ENCODE results near the gene HOXD3. TPM values are rescaled to one million over a fixed set of nuclear protein-coding genes. Genes with fewer than 3 reads are reported as not detected.

HOXD3 gene
- total and polyA plus RNA-seq, 2 experiments from 2014 or later: 2.3 to 3.2 TPM

DNA sequence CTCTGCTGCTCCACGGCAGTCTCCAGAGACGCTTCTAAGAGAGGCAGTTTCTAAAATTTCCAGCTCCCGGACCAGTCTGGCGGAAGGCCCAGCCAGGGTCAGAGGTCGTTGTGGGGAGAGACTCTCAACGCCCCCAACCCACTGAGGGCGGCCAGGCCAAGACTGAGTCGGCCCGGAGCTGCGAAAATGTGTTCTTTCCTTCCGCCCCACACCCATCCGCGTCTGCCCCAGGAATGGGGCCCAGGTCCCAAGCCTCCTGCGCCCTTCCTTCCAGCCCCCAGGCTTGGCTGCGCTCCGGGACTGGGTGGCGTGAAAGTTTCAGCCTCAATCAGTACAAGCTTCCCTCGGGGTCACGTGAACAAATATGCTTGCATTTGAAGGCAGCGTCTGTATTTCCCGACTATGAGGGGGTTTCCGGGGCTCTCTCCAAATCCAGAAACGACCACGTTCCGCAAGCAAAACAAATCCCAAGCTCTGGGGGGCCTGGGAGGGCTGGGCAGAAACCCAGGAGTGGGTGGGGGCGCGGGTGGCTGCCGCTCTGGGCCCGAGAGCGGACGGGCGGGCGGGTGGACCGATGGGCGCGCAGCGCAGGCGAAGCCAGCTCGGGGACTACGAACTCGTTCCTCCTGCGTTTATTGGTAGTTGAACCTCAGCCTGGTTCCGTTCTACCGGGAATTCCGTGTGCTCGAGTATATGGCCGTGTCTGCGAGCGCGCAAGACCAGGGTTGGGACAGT is 3.3 kb downstream of the HOXD3 start:
- no peaks in the 10 kb centered on the region for H3K27me3 ChIP-seq (replicated peaks; ENCODE audit: insufficient read depth)
- H3K4me3 ChIP-seq: no peak overlapping the region
- WGBS, 2 experiments (ENCODE audit: low coverage in 1 of 2, low lambda C conversion rate in 2 of 2, missing lambda C conversion rate in 2 of 2): 92 to 93% methylated on average over 49 to 50 of the region's 50 CpGs
- no peak for DNase-seq
- no peaks in the 10 kb centered on the region for H3K79me2 ChIP-seq (ENCODE audit: insufficient read depth)
- no peak overlapping the region for H3K4me2 ChIP-seq (ENCODE audit: unreplicated experiment)
- H2AFZ ChIP-seq: no peak overlapping the region
- no peaks in the 10 kb centered on the region for H3K36me3 ChIP-seq (ENCODE audit: low read depth)
- in situ Hi-C loops (cut with MboI): no loop called here
- H3K9ac ChIP-seq: no peak overlapping the region
- H4K20me1 ChIP-seq (ENCODE audit: insufficient read depth): no peaks in the 10 kb centered on the region
- H3K4me1 ChIP-seq (ENCODE audit: insufficient read depth): no peaks in the 10 kb centered on the region; the same call in 1 of the 2 replicates
- TF ChIP-seq EZH2 (IDR thresholded peaks at IDR 0.05; ENCODE audit: insufficient read depth, poor library complexity, severe bottlenecking) (no peak), EZH2phosphoT487 (IDR thresholded peaks at IDR 0.05; ENCODE audit: insufficient read depth, low read depth) (no peak)
- no peaks in the 10 kb centered on the region for H3K9me2 ChIP-seq (ENCODE audit: insufficient read depth)
- no peak overlapping the region for H3K27ac ChIP-seq
- peaks cover 9% of the 10 kb centered on the region; the same call in 1 of the 2 replicates for H3F3A ChIP-seq (ENCODE audit: insufficient read depth)
- no peaks in the 10 kb centered on the region for H3K9me3 ChIP-seq (ENCODE audit: low read depth)

- Histone ChIP-seq H3K27ac (peak overlapping the region; percentile 44), H3K27me3 (replicated peaks; ENCODE audit: insufficient read depth) (no peaks in the 10 kb centered on the region), H3K4me3 (peak overlapping the region; percentile 62), H3K36me3 (ENCODE audit: low read depth) (no peaks in the 10 kb centered on the region), H3K4me1 (ENCODE audit: insufficient read depth) (no peaks in the 10 kb centered on the region; the same call in 1 of the 2 replicates), H3K79me2 (ENCODE audit: insufficient read depth) (no peaks in the 10 kb centered on the region), H3K9me3 (ENCODE audit: low read depth) (no peaks in the 10 kb centered on the region), H3F3A (ENCODE audit: insufficient read depth) (0 out of 2 replicates have a peak, but pooled peaks cover 9% of the 10 kb centered on the region), H3K9ac (peak overlapping the region; percentile 61), H3K9me2 (ENCODE audit: insufficient read depth) (no peaks in the 10 kb centered on the region), H2AFZ (peak overlapping the region; percentile 71), H4K20me1 (ENCODE audit: insufficient read depth) (no peaks in the 10 kb centered on the region), H3K4me2 (ENCODE audit: unreplicated experiment) (peak overlapping the region; percentile 92)
- in situ Hi-C loops (cut with MboI): no loop called here
- no peak for DNase-seq
- no peak for TF ChIP-seq EZH2phosphoT487 (IDR thresholded peaks at IDR 0.05; ENCODE audit: insufficient read depth, low read depth)
- no peak for TF ChIP-seq EZH2 (IDR thresholded peaks at IDR 0.05; ENCODE audit: insufficient read depth, poor library complexity, severe bottlenecking)
- 91 to 92% methylated on average over 22 of the region's 22 CpGs for WGBS, 2 experiments (ENCODE audit: low coverage in 1 of 2, low lambda C conversion rate in 2 of 2, missing lambda C conversion rate in 2 of 2)
Observed at GRCh38 chr2:176160986-176161824, 4.1 kb downstream of the HOXD3 start.

DNA sequence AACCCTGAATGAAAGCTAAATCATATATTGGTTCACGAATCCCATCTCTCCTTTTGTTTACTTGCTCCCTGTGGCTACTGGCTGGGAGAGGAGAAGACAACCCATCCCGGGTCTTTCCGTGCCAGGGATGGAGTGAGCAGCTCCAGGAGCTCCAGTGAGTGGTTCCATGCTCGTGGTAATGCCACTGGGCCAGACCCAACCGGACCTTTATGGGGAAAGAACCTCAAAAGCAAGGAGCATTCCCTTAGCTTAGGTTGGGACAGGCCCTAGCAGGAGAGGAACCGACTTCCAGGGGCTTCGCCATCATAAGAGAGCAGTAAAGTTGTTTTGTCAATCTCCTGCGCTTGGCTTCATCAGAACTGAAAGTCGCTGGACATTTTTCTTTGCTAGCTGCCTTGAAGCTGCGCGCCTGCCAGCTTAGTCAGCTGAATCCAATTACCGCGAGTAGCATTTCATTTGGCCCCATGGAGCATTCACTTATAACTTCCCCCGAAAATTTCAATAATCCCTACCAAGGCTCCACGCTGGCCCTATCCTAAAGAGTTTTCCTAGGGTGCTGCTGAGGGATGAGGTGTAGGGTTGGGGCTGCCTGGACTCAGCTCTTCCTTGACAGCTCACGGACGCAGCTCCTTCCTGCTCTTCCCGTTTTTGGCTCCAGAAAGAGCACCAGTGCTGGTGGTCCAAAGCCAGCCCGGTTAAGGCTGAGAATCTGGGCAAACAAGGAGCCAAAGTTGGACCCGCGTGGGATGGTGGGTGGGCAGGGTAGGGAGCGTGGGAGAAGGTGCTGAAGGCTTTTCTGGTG is 4.9 kb downstream of the HOXD3 start:
- in situ Hi-C loops (cut with MboI): no loop called here
- 3 to 6% methylated on average over 22 of the region's 22 CpGs for WGBS, 2 experiments (ENCODE audit: low coverage in 1 of 2, low lambda C conversion rate in 2 of 2, missing lambda C conversion rate in 2 of 2)
- H3K9ac ChIP-seq: peak overlapping the region; percentile 61
- no peaks in the 10 kb centered on the region for H3K36me3 ChIP-seq (ENCODE audit: low read depth)
- H3K27ac ChIP-seq: peak overlapping the region; percentile 44
- peak; percentile 89 for DNase-seq
- H3K79me2 ChIP-seq (ENCODE audit: insufficient read depth): no peaks in the 10 kb centered on the region
- no peaks in the 10 kb centered on the region for H4K20me1 ChIP-seq (ENCODE audit: insufficient read depth)
- H2AFZ ChIP-seq: peak overlapping the region; percentile 71
- no peak for TF ChIP-seq EZH2phosphoT487 (IDR thresholded peaks at IDR 0.05; ENCODE audit: insufficient read depth, low read depth)
- H3F3A ChIP-seq (ENCODE audit: insufficient read depth): 0 out of 2 replicates have a peak, but pooled peaks cover 13% of the 10 kb centered on the region
- no peaks in the 10 kb centered on the region for H3K9me2 ChIP-seq (ENCODE audit: insufficient read depth)
- peak overlapping the region; percentile 92 for H3K4me2 ChIP-seq (ENCODE audit: unreplicated experiment)
- H3K4me3 ChIP-seq: peak overlapping the region; percentile 62
- H3K4me1 ChIP-seq (ENCODE audit: insufficient read depth): 0 out of 2 replicates have a peak, but pooled peaks cover 2% of the 10 kb centered on the region
- no peaks in the 10 kb centered on the region for H3K9me3 ChIP-seq (ENCODE audit: low read depth)
- H3K27me3 ChIP-seq (replicated peaks; ENCODE audit: insufficient read depth): no peaks in the 10 kb centered on the region

Measured in GM23248 (cell line).